ENCODE measurements around the gene TRIP12.
A peak's percentile ranks its signal among the peaks of the same experiment; 100 is the strongest.
"Not testable (repeated sequence)": the region's sequence is repeated elsewhere in the genome, so short reads cannot be mapped to it uniquely, and the experiment has no call there.

The TRIP12 gene

GRCh38 chr2:229921892-229922448 is at the start of gene TRIP12:
Gene TRIP12 (minus strand): TSS chr2:229922009. CDS start chr2:229880079, 41,930 bp downstream.
- Mint-ChIP-seq H3K36me3 (peaks cover 28% of the 10 kb centered on the region), H3K4me3 (peak within 1 kb of the TSS; percentile 98), H3K4me1 (peaks cover 60% of the 10 kb centered on the region), H3K27ac (peak within 1 kb of the TSS; percentile 99), H3K27me3 (peaks cover 5% of the 10 kb centered on the region), H3K9me3 (no peaks in the 10 kb centered on the region)
- DNase-seq, result peak; percentile 91
- CTCF ChIA-PET, result interaction anchor here (1.0 kb wide), 1 partner anchor 12 kb away, joined by 3 read pairs; no protein-coding TSS in a partner anchor

- H3K36me3 Mint-ChIP-seq, result no peaks in the 10 kb centered on the region
- H3K9me3 Mint-ChIP-seq, result no peaks in the 10 kb centered on the region
- CTCF ChIA-PET, result no interaction called here
- H3K4me3 Mint-ChIP-seq, result no peak overlapping the region
- H3K27ac Mint-ChIP-seq, result no peak overlapping the region
- no peaks in the 10 kb centered on the region for H3K27me3 Mint-ChIP-seq
- DNase-seq, result no peak
- no peaks in the 10 kb centered on the region for H3K4me1 Mint-ChIP-seq
These were observed 49.5 kb upstream of the TRIP12 start for GRCh38 chr2:229971298-229971790.

GRCh38 chr2:229970406-229970805 is 48.6 kb upstream of the TRIP12 start:
- H3K9me3 Mint-ChIP-seq, result no peaks in the 10 kb centered on the region
- CTCF ChIA-PET, result no interaction called here
- no peak overlapping the region for H3K4me3 Mint-ChIP-seq
- no peak overlapping the region for H3K27ac Mint-ChIP-seq
- no peaks in the 10 kb centered on the region for H3K36me3 Mint-ChIP-seq
- no peak for DNase-seq
- no peaks in the 10 kb centered on the region for H3K27me3 Mint-ChIP-seq
- H3K4me1 Mint-ChIP-seq, result no peaks in the 10 kb centered on the region

GRCh38 chr2:229969921-229970320 is 48.1 kb upstream of the TRIP12 start:
- Mint-ChIP-seq H3K36me3 (no peaks in the 10 kb centered on the region), H3K27me3 (no peaks in the 10 kb centered on the region), H3K4me3 (no peak overlapping the region), H3K27ac (no peak overlapping the region), H3K4me1 (no peaks in the 10 kb centered on the region), H3K9me3 (no peaks in the 10 kb centered on the region)
- CTCF ChIA-PET, result no interaction called here
- DNase-seq, result no peak

DNA sequence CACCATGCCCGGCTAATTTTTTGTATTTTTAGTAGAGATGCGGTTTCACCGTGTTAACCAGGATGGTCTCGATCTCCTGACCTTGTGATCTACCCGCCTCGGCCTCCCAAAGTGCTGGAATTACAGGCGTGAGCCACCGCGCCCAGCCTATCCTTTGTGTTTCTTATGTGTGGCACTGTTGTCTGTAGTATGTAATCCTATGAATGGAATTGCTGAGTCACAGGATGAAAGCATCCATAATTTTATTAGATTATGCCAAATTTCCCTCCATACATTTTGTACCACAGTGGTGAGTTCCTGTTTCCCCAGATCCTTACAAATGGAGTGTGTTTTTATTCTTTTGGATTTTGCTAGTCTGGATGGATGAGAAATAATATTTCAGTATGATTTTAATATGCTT is 41.8 kb upstream of the TRIP12 start:
- DNase-seq, CTCF ChIA-PET, H3K9me3 Mint-ChIP-seq, H3K4me1 Mint-ChIP-seq, H3K27ac Mint-ChIP-seq, H3K27me3 Mint-ChIP-seq, H3K36me3 Mint-ChIP-seq, H3K4me3 Mint-ChIP-seq: not testable (repeated sequence)

DNA sequence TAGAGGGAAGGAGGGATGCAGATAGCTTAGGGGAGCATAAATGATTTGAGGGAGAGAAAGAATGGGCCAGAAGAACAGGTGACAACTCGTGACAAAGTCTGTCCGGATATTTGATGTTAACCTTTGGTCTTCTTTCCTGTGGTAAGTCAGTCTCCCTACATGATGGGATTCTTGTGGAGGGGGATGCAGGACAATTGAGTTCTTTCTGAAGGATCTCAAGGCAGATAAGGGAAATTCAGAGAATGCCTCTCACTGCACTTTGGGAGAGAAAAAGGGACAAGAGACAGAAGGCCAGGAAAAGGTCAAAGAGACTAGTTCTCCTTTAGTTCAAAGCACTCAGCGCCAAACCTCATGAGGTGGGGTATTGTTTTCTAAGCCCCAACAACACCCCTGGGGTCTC is 34.7 kb upstream of the TRIP12 start:
- Mint-ChIP-seq H3K36me3 (no peaks in the 10 kb centered on the region), H3K9me3 (no peaks in the 10 kb centered on the region), H3K27me3 (no peaks in the 10 kb centered on the region), H3K4me1 (no peaks in the 10 kb centered on the region), H3K27ac (no peak overlapping the region), H3K4me3 (no peak overlapping the region)
- no peak for DNase-seq
- CTCF ChIA-PET, result no interaction called here

- CTCF ChIA-PET, result no interaction called here
- H3K27me3 Mint-ChIP-seq, result no peaks in the 10 kb centered on the region
- no peak overlapping the region for H3K27ac Mint-ChIP-seq
- DNase-seq, result no peak
- no peaks in the 10 kb centered on the region for H3K36me3 Mint-ChIP-seq
- H3K9me3 Mint-ChIP-seq, result no peaks in the 10 kb centered on the region
- H3K4me1 Mint-ChIP-seq, result no peaks in the 10 kb centered on the region
- H3K4me3 Mint-ChIP-seq, result no peak overlapping the region
These were observed 33.9 kb upstream of the TRIP12 start for GRCh38 chr2:229955663-229956062.

GRCh38 chr2:229952256-229952835 is 30.5 kb upstream of the TRIP12 start:
- Mint-ChIP-seq H3K36me3 (no peaks in the 10 kb centered on the region), H3K27ac (no peak overlapping the region)

GRCh38 chr2:229947544-229947943 is 25.7 kb upstream of the TRIP12 start:
- CTCF ChIA-PET, result no interaction called here
- Mint-ChIP-seq H3K36me3 (no peaks in the 10 kb centered on the region), H3K27ac (no peak overlapping the region), H3K9me3 (no peaks in the 10 kb centered on the region), H3K4me3 (no peak overlapping the region), H3K4me1 (peaks cover 7% of the 10 kb centered on the region), H3K27me3 (no peaks in the 10 kb centered on the region)
- DNase-seq, result no peak

More at GRCh38 chr2:229952256-229952835, 30.5 kb upstream of the TRIP12 start:
- Mint-ChIP-seq H3K4me1 (peaks cover 4% of the 10 kb centered on the region), H3K9me3 (no peaks in the 10 kb centered on the region), H3K4me3 (no peak overlapping the region), H3K27me3 (no peaks in the 10 kb centered on the region)
- CTCF ChIA-PET, result no interaction called here
- DNase-seq, result no peak

DNA sequence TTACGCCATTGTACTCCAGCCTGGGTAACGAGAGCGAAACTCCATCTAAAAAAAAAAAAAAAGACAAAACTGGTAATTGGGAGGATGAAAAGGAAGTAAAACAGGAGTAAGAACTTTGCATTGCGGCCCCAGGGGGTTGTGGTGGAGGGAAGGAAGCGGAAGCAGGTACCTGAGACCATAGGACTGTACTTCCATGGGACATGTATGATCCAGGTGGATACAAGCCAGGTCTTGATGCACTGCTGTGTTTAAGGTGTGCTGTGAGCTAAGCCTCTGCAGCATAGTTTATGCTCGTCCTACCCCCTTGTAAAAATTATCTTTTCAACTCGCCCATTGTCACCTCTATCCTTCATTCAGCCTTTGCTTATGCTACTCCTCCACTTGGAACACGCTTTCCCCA is 24.2 kb upstream of the TRIP12 start:
- H3K9me3 Mint-ChIP-seq, result no peaks in the 10 kb centered on the region
- H3K27me3 Mint-ChIP-seq, result no peaks in the 10 kb centered on the region
- no peak for DNase-seq
- peaks cover 7% of the 10 kb centered on the region for H3K4me1 Mint-ChIP-seq
- H3K4me3 Mint-ChIP-seq, result no peak overlapping the region
- no peaks in the 10 kb centered on the region for H3K36me3 Mint-ChIP-seq
- no peak overlapping the region for H3K27ac Mint-ChIP-seq
- CTCF ChIA-PET, result no interaction called here

DNA sequence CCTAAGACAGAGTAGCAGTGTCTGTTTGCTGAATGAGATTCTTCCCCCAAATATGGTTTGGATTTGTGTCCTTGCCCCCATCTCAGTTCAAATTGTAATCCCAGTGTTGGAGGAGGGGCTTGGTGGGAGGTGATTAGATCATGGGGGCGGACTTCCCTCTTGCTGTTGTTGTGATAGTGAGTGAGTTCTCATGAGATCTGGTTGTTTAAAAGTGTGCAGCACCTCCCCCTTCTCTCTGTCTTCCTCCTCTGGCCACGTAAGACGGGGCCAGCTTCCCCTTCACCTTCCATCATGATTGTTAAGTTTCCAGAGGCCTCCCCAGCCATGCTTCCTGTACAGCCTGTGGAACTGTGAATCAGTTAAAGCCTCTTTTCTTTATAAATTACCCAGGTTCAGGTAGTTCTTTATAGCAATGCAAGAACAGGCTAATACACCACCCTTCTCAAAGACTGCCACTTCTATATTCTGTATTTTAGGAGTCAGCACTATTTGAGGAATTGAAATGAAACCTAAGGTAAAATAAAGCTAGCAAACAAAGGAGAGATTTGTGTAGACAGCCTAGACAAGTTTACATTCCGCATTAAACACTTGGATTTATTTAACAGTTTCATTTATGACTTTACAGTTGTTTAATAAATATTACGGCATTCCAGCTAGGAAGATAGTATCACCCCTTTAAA is 22.1 kb upstream of the TRIP12 start:
- H3K27ac Mint-ChIP-seq, result no peak overlapping the region
- no peak overlapping the region for H3K4me3 Mint-ChIP-seq
- DNase-seq, result no peak
- H3K36me3 Mint-ChIP-seq, result no peaks in the 10 kb centered on the region
- no peaks in the 10 kb centered on the region for H3K27me3 Mint-ChIP-seq
- CTCF ChIA-PET, result no interaction called here
- peaks cover 7% of the 10 kb centered on the region for H3K4me1 Mint-ChIP-seq
- no peaks in the 10 kb centered on the region for H3K9me3 Mint-ChIP-seq

- DNase-seq, result no peak
- H3K27ac Mint-ChIP-seq, result no peak overlapping the region
These were observed 21.4 kb upstream of the TRIP12 start for GRCh38 chr2:229943171-229943570.

DNA sequence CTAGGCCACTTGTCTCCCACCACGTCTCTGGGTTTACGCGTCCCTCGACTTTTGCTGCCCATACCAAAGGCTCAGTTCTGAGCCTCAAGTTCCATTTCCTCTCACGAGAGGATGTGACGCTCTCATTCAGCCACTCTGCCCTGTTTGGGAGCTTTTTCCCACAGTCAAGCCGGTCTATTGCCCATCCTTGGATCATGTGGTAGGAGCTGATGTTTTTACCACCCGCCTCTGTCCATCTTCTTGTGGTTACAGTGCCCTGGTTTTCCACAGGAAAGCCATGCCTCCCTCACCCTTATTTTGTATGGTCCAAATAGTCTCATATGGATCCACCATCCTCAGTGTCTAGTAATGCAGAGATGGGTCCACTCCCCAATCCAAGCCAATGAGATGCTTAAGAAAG is 20.9 kb upstream of the TRIP12 start:
- Mint-ChIP-seq H3K4me3 (no peak overlapping the region), H3K9me3 (no peaks in the 10 kb centered on the region), H3K4me1 (peaks cover 6% of the 10 kb centered on the region), H3K36me3 (no peaks in the 10 kb centered on the region), H3K27me3 (no peaks in the 10 kb centered on the region), H3K27ac (no peak overlapping the region)
- DNase-seq, result no peak
- CTCF ChIA-PET, result no interaction called here

More at GRCh38 chr2:229943171-229943570, 21.4 kb upstream of the TRIP12 start:
- CTCF ChIA-PET, result no interaction called here
- Mint-ChIP-seq H3K4me1 (peaks cover 7% of the 10 kb centered on the region), H3K9me3 (no peaks in the 10 kb centered on the region), H3K36me3 (no peaks in the 10 kb centered on the region), H3K4me3 (no peak overlapping the region), H3K27me3 (no peaks in the 10 kb centered on the region)

DNA sequence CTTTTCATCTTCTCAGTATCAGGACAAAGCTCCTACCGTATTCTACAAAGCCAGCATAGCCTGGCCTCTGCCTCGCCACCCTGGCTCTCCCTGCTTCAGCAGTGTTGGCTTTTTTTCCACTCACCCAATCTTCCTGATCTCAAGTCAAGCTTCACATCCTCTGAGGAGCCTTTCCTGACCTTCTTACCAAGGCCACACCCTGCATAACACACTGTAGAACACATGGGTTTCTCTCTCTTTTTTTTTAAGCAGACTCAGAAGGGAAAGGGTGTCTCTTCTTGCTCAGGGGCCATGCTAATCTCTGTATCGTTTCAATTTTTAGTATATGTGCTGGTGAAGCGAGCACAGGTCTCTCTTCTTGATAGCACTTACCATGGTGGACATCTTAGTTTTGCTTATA is 15.7 kb upstream of the TRIP12 start:
- CTCF ChIA-PET, result no interaction called here
- Mint-ChIP-seq H3K4me3 (no peak overlapping the region), H3K4me1 (no peaks in the 10 kb centered on the region)

GRCh38 chr2:229931241-229931640 is 9.4 kb upstream of the TRIP12 start:
- Mint-ChIP-seq H3K4me3 (no peak overlapping the region), H3K27ac (no peak overlapping the region), H3K36me3 (no peaks in the 10 kb centered on the region), H3K9me3 (no peaks in the 10 kb centered on the region), H3K4me1 (peaks cover 9% of the 10 kb centered on the region), H3K27me3 (no peaks in the 10 kb centered on the region)
- CTCF ChIA-PET, result interaction anchor here (0.7 to 1.6 kb wide), 2 partner anchors 41 to 150 kb away, joined by 3 read pairs; no protein-coding TSS in a partner anchor
- no peak for DNase-seq

More for the DNA sequence above, 15.7 kb upstream of the TRIP12 start:
- Mint-ChIP-seq H3K27ac (no peak overlapping the region), H3K9me3 (no peaks in the 10 kb centered on the region), H3K36me3 (no peaks in the 10 kb centered on the region), H3K27me3 (no peaks in the 10 kb centered on the region)
- DNase-seq, result no peak

All from activated naive CD4-positive, alpha-beta T cell treated with anti-CD3 and anti-CD28 coated beads, Interleukin-2, amount 10 ng/mL, durations not matched to agents 7 days and 5 days (primary cell).